ENCODE measurements around the gene STON2. TPM values are rescaled to one million over a fixed set of nuclear protein-coding genes. Genes with fewer than 3 reads are reported as not detected.

STON2 gene
- total and polyA plus RNA-seq, 4 donors = 1.9 to 30.0 (median 7.3) TPM

GRCh38 chr14:81289516-81289915, 110.6 kb downstream of the STON2 start:
- H3K9me3 ChIP-seq (ENCODE audit: control insufficient read depth in 4 of 4, low read length in 3 of 4) = no peaks in the 10 kb centered on the region
- H3K27ac ChIP-seq (ENCODE audit: low read depth in 1 of 2, low read length in 2 of 2) = no peak overlapping the region
- H3K4me3 ChIP-seq (ENCODE audit: low read depth in 1 of 3, low read length in 3 of 3) = no peak overlapping the region
- WGBS = 88% methylated on average over 6 of the region's 6 CpGs
- no peak for DNase-seq (ENCODE audit: low spot score)
- no peaks in the 10 kb centered on the region for H3K4me1 ChIP-seq (ENCODE audit: control insufficient read depth in 4 of 4, insufficient read depth in 4 of 4, low read length in 3 of 4)
- TF ChIP-seq, protein P1, sequence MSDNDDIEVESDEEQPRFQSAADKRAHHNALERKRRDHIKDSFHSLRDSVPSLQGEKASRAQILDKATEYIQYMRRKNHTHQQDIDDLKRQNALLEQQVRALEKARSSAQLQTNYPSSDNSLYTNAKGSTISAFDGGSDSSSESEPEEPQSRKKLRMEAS (IDR thresholded peaks at IDR 0.05) = no peak
- TF ChIP-seq YY1 (IDR thresholded peaks at IDR 0.05) (no peak), RXRA (IDR thresholded peaks at IDR 0.05) (no peak), HNF4A (conservative IDR thresholded peaks at IDR 0.05) (no peak), NR2F2 (IDR thresholded peaks at IDR 0.05) (no peak), RAD21 (IDR thresholded peaks at IDR 0.05) (no peak)
- no peak overlapping the region for H3K9ac ChIP-seq (ENCODE audit: low read depth in 1 of 2, low read length in 2 of 2)
- H3K27me3 ChIP-seq (ENCODE audit: control insufficient read depth in 4 of 4, insufficient read depth in 4 of 4, low read length in 3 of 4) = no peaks in the 10 kb centered on the region
- no peaks in the 10 kb centered on the region for H3K36me3 ChIP-seq (ENCODE audit: control insufficient read depth in 4 of 4, insufficient read depth in 3 of 4, low read depth in 1 of 4, low read length in 3 of 4)

- Histone ChIP-seq H3K36me3 (ENCODE audit: control insufficient read depth in 4 of 4, insufficient read depth in 3 of 4, low read depth in 1 of 4, low read length in 3 of 4) (no peaks in the 10 kb centered on the region), H3K4me3 (ENCODE audit: low read depth in 1 of 3, low read length in 3 of 3) (no peak overlapping the region), H3K27me3 (ENCODE audit: control insufficient read depth in 4 of 4, insufficient read depth in 4 of 4, low read length in 3 of 4) (no peaks in the 10 kb centered on the region), H3K9ac (ENCODE audit: low read depth in 1 of 2, low read length in 2 of 2) (no peak overlapping the region), H3K4me1 (ENCODE audit: control insufficient read depth in 4 of 4, insufficient read depth in 4 of 4, low read length in 3 of 4) (no peaks in the 10 kb centered on the region), H3K27ac (ENCODE audit: low read depth in 1 of 2, low read length in 2 of 2) (no peak overlapping the region), H3K9me3 (ENCODE audit: control insufficient read depth in 4 of 4, low read length in 3 of 4) (no peaks in the 10 kb centered on the region)
- WGBS = 94% methylated on average over 8 of the region's 8 CpGs
- DNase-seq (ENCODE audit: low spot score) = no peak
- TF ChIP-seq RXRA (IDR thresholded peaks at IDR 0.05) = no peak
- no peak for TF ChIP-seq TAF1 (conservative IDR thresholded peaks at IDR 0.05)
- TF ChIP-seq ZBTB33 (IDR thresholded peaks at IDR 0.05) = no peak
- TF ChIP-seq RAD21 (IDR thresholded peaks at IDR 0.05) = no peak
- TF ChIP-seq EGR1 (IDR thresholded peaks at IDR 0.05; ENCODE audit: low read depth in 2 of 2) = no peak
Observed at GRCh38 chr14:81286574-81287370, 113.4 kb downstream of the STON2 start.

DNA sequence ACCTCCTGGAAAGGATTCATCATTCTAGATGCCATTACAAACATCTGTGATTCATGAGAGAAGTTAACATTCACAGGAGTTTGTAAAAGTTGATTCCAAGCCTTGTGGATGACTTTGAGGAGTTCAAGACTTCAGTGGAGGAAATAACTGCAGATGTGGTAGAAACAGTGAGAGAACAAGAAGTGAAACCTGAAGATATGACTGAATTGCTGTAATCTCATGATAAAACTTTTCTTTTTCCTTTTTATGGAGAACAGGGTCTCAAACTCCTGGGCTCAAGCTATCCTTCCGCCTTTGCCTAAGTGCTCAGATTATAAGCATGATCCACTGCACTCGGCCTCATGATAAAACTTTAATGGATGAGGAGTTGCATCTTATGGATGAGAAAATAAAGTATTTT, 114.9 kb downstream of the STON2 start:
- TF ChIP-seq FOXA2 (IDR thresholded peaks at IDR 0.05) = no peak
- no peak for TF ChIP-seq YY1 (IDR thresholded peaks at IDR 0.05)
- TF ChIP-seq GABPA (IDR thresholded peaks at IDR 0.05 in 1 of 2, conservative IDR thresholded peaks at IDR 0.05 in 1 of 2) = no peak
- no peak for TF ChIP-seq HNF4G (IDR thresholded peaks at IDR 0.05)
- TF ChIP-seq FOXA1 (IDR thresholded peaks at IDR 0.05) = no peak
- DNase-seq (ENCODE audit: low spot score) = no peak
- 95% methylated on average over 2 of the region's 2 CpGs for WGBS

More for the DNA sequence above, 114.9 kb downstream of the STON2 start:
- H3K9me3 ChIP-seq (ENCODE audit: control insufficient read depth in 4 of 4, low read length in 3 of 4) = no peaks in the 10 kb centered on the region
- H3K9ac ChIP-seq (ENCODE audit: low read depth in 1 of 2, low read length in 2 of 2) = no peak overlapping the region
- no peak overlapping the region for H3K27ac ChIP-seq (ENCODE audit: low read depth in 1 of 2, low read length in 2 of 2)
- H3K4me1 ChIP-seq (ENCODE audit: control insufficient read depth in 4 of 4, insufficient read depth in 4 of 4, low read length in 3 of 4) = no peaks in the 10 kb centered on the region
- H3K4me3 ChIP-seq (ENCODE audit: low read depth in 1 of 3, low read length in 3 of 3) = no peak overlapping the region
- no peaks in the 10 kb centered on the region for H3K36me3 ChIP-seq (ENCODE audit: control insufficient read depth in 4 of 4, insufficient read depth in 3 of 4, low read depth in 1 of 4, low read length in 3 of 4)
- H3K27me3 ChIP-seq (ENCODE audit: control insufficient read depth in 4 of 4, insufficient read depth in 4 of 4, low read length in 3 of 4) = no peaks in the 10 kb centered on the region
